ENCODE data around the gene PHACTR3. TPM values are rescaled to one million over a fixed set of nuclear protein-coding genes. Genes with fewer than 3 reads are reported as not detected.

Gene PHACTR3
- polyA plus RNA-seq, 1 donor (not counting 4 experiments of a cell fraction or from before 2014, with no cell fraction given), result 2.6 TPM

DNA sequence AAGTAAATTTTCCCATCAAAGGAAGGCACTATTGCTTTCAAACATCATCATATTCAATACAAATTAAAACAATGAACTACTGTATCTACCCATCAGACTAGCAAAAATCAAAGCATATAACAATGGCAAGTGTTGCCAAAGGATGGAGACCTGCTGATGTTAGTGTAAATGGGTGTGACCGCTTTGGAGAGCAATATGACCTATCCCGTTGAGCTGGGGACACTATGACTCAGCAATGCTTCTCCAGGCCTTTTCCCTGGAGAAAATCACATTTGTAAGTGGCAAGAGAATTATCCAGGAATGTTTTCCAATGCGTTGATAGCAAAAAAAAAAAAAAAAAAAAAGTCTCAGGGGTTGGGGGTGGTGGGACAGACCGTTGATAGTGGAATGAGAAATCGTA is 46.1 kb downstream of the PHACTR3 start:
- dilution Hi-C loops (cut with MboI; ENCODE audit: extremely low pct_ligation_motif_present, low sequenced_read_pairs), result no loop called here
- Histone ChIP-seq H3K9ac (ENCODE audit: control insufficient read depth, extremely low read depth, insufficient read depth, low read length) (no peak overlapping the region), H3K4me2 (ENCODE audit: control insufficient read depth, extremely low read depth, insufficient read depth, low read depth, low read length) (no peak overlapping the region), H3K36me3 (ENCODE audit: control insufficient read depth in 2 of 2, extremely low read depth in 1 of 2, insufficient read depth in 2 of 2, low read length in 2 of 2) (no peaks in the 10 kb centered on the region), H3K9me3 (ENCODE audit: control insufficient read depth, low read depth, low read length) (no peaks in the 10 kb centered on the region), H3K4me1 (ENCODE audit: control insufficient read depth, extremely low read depth, insufficient read depth, low read length) (no peaks in the 10 kb centered on the region), H3K27ac (ENCODE audit: control insufficient read depth, insufficient read depth, low read length) (no peak overlapping the region), H2AFZ (ENCODE audit: control insufficient read depth, low read length) (no peak overlapping the region), H3K27me3 (ENCODE audit: control insufficient read depth, extremely low read depth, insufficient read depth, low read length) (no peaks in the 10 kb centered on the region), H3K79me2 (ENCODE audit: control insufficient read depth, insufficient read depth, low read length) (no peaks in the 10 kb centered on the region), H3K4me3 (ENCODE audit: control insufficient read depth in 2 of 3, extremely low read depth in 1 of 3, insufficient read depth in 2 of 3, low read depth in 1 of 3, low read length in 3 of 3) (no peak overlapping the region), H3K9me1 (ENCODE audit: control insufficient read depth, extremely low read depth, insufficient read depth, low read length) (no peaks in the 10 kb centered on the region), H4K20me1 (ENCODE audit: control insufficient read depth, extremely low read depth, insufficient read depth, low read length) (no peaks in the 10 kb centered on the region)
- DNase-seq (ENCODE audit: low read depth, low spot score) (no peak), FAIRE-seq (no peak)
- TF ChIP-seq, protein P1, sequence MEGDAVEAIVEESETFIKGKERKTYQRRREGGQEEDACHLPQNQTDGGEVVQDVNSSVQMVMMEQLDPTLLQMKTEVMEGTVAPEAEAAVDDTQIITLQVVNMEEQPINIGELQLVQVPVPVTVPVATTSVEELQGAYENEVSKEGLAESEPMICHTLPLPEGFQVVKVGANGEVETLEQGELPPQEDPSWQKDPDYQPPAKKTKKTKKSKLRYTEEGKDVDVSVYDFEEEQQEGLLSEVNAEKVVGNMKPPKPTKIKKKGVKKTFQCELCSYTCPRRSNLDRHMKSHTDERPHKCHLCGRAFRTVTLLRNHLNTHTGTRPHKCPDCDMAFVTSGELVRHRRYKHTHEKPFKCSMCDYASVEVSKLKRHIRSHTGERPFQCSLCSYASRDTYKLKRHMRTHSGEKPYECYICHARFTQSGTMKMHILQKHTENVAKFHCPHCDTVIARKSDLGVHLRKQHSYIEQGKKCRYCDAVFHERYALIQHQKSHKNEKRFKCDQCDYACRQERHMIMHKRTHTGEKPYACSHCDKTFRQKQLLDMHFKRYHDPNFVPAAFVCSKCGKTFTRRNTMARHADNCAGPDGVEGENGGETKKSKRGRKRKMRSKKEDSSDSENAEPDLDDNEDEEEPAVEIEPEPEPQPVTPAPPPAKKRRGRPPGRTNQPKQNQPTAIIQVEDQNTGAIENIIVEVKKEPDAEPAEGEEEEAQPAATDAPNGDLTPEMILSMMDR (optimal IDR thresholded peaks at IDR 0.05 in 1 of 3, IDR thresholded peaks at IDR 0.05 in 1 of 3, conservative IDR thresholded peaks at IDR 0.05 in 1 of 3; ENCODE audit: extremely low read depth in 1 of 3, insufficient read depth in 2 of 3, low read length in 3 of 3), result no peak
- no peak for TF ChIP-seq EZH2 (IDR thresholded peaks at IDR 0.05; ENCODE audit: low read length)

DNA sequence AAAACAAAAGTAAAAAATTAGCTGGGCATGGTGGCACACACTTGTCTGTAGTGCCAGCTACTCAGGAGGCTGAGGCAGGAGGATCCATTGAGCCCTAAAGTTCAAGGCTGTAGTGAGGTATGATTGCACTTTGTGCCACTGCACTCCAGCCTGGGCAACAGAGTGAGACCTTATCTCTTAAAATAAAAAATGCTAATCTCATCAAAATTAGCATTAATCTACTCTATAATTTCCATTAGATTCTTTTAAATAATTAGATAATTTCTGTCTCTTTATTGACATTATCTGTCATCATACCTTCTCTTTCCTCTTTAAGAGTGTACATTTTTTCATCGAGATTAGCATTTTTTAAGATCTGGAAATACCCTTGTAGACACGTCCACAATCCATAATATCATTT is 48.0 kb downstream of the PHACTR3 start:
- Histone ChIP-seq H3K4me3 (ENCODE audit: control insufficient read depth in 2 of 3, extremely low read depth in 1 of 3, insufficient read depth in 2 of 3, low read depth in 1 of 3, low read length in 3 of 3) (no peak overlapping the region), H3K27ac (ENCODE audit: control insufficient read depth, insufficient read depth, low read length) (no peak overlapping the region), H3K9me3 (ENCODE audit: control insufficient read depth, low read depth, low read length) (no peaks in the 10 kb centered on the region), H2AFZ (ENCODE audit: control insufficient read depth, low read length) (no peak overlapping the region), H3K36me3 (ENCODE audit: control insufficient read depth in 2 of 2, extremely low read depth in 1 of 2, insufficient read depth in 2 of 2, low read length in 2 of 2) (no peaks in the 10 kb centered on the region), H4K20me1 (ENCODE audit: control insufficient read depth, extremely low read depth, insufficient read depth, low read length) (no peaks in the 10 kb centered on the region), H3K9ac (ENCODE audit: control insufficient read depth, extremely low read depth, insufficient read depth, low read length) (no peak overlapping the region), H3K4me1 (ENCODE audit: control insufficient read depth, extremely low read depth, insufficient read depth, low read length) (no peaks in the 10 kb centered on the region), H3K79me2 (ENCODE audit: control insufficient read depth, insufficient read depth, low read length) (no peaks in the 10 kb centered on the region), H3K4me2 (ENCODE audit: control insufficient read depth, extremely low read depth, insufficient read depth, low read depth, low read length) (no peak overlapping the region), H3K27me3 (ENCODE audit: control insufficient read depth, extremely low read depth, insufficient read depth, low read length) (no peaks in the 10 kb centered on the region), H3K9me1 (ENCODE audit: control insufficient read depth, extremely low read depth, insufficient read depth, low read length) (no peaks in the 10 kb centered on the region)
- TF ChIP-seq, protein P1 (optimal IDR thresholded peaks at IDR 0.05 in 1 of 3, IDR thresholded peaks at IDR 0.05 in 1 of 3, conservative IDR thresholded peaks at IDR 0.05 in 1 of 3; ENCODE audit: extremely low read depth in 1 of 3, insufficient read depth in 2 of 3, low read length in 3 of 3), result no peak
- no peak for TF ChIP-seq EZH2 (IDR thresholded peaks at IDR 0.05; ENCODE audit: low read length)
- FAIRE-seq (no peak), DNase-seq (ENCODE audit: low read depth, low spot score) (no peak)
- dilution Hi-C loops (cut with MboI; ENCODE audit: extremely low pct_ligation_motif_present, low sequenced_read_pairs), result no loop called here
